Measurements from ENCODE around the gene UBE2O. TPM values are rescaled to one million over a fixed set of nuclear protein-coding genes. Genes with fewer than 3 reads are reported as not detected.

UBE2O gene
- total and polyA plus RNA-seq, 8 donors, result 10.4 to 19.8 (median 15.9) TPM

DNA sequence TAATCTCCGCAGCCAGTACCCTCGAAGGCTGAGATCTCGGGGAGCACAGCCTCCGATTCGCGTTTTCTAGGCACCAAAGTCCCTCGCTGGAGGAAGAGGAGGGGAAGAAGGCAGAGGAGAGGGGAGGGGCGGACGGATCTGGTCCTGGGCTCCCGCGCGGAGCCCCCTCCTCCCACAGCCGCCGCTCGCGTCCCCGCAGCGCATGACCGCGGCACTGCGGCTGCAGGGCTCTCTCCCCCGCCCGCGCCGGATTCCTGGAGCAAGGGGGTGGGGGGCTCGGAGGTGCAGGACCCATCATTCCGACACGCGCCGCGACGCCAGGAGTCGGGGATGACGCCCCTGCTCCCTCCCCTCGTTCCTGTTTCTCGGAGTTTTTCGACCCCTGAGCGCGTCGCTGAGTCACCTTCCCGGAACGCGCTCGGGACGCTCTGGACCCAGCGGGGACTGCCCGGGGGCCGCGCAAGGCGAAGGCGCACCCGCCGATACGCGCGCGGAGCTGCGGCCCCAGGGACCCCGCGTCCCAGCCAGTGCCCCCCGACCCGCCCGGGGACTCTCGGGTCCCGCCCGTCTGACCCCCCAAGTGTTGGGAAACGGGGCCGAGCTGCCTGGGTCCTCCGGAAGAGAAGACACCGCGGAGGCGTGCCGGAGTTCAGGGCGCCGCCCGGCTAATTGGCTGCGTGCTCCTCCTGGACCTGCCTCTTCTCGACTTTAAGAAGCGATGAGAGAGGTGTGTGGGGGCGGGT is 70.0 kb downstream of the UBE2O start:
- ATAC-seq (peak; percentile 16 to 29 (median 18)), FAIRE-seq (no peak), DNase-seq (peak; percentile 40 to 80 (median 59))
- Histone ChIP-seq H3K27ac (peak overlapping the region; percentile 79 to 89 (median 83)), H3K9me3 (no peaks in the 10 kb centered on the region), H3K4me3 (peak overlapping the region; percentile 38 to 77 (median 55)), H3K4me1 (peaks cover 0 to 14% (median 10%) of the 10 kb centered on the region in 3 donors), H3K36me3 (no peaks in the 10 kb centered on the region), H3K27me3 (no peaks in the 10 kb centered on the region)
- 2% methylated on average over 53 to 80 of the region's 80 CpGs for WGBS, 2 donors
- TF ChIP-seq CTCF (IDR thresholded peaks at IDR 0.05), result no peak
- intact Hi-C loops (cut with DNase I), result no loop called here

GRCh38 chr17:76382351-76382802 is 70.6 kb downstream of the UBE2O start:
- no peak for TF ChIP-seq CTCF (IDR thresholded peaks at IDR 0.05)
- Histone ChIP-seq H3K4me3 (peak overlapping the region; percentile 38 to 77 (median 55)), H3K27ac (peak overlapping the region; percentile 79 to 89 (median 83)), H3K36me3 (no peaks in the 10 kb centered on the region), H3K9me3 (no peaks in the 10 kb centered on the region), H3K27me3 (no peaks in the 10 kb centered on the region), H3K4me1 (peaks cover 0 to 14% (median 10%) of the 10 kb centered on the region in 3 donors)
- intact Hi-C loops (cut with DNase I), result no loop called here
- no peak for FAIRE-seq
- peak; percentile 4 to 24 (median 20) for ATAC-seq
- WGBS, 2 donors, result 48 to 49% methylated on average over 19 to 21 of the region's 21 CpGs
- peak; percentile 48 to 86 (median 71) for DNase-seq

- peak overlapping the region in 1 of 4 donors; percentile 77 for H3K4me3 ChIP-seq
- intact Hi-C loops (cut with DNase I), result no loop called here
- FAIRE-seq (no peak), DNase-seq (peak in 2 of 6 donors; percentile 42 to 53), ATAC-seq (no peak)
- no peaks in the 10 kb centered on the region for H3K9me3 ChIP-seq
- H3K27ac ChIP-seq, result peak overlapping the region; percentile 79 to 89 (median 83)
- H3K27me3 ChIP-seq, result no peaks in the 10 kb centered on the region
- TF ChIP-seq CTCF (IDR thresholded peaks at IDR 0.05), result no peak
- 70 to 75% methylated on average over 19 of the region's 19 CpGs for WGBS, 2 donors
- no peaks in the 10 kb centered on the region for H3K36me3 ChIP-seq
- peaks cover 0 to 14% (median 10%) of the 10 kb centered on the region in 3 donors for H3K4me1 ChIP-seq
Observed at GRCh38 chr17:76381633-76382350, 71.2 kb downstream of the UBE2O start.

- no peak for TF ChIP-seq CTCF (IDR thresholded peaks at IDR 0.05)
- no peak for ATAC-seq
- no peak for DNase-seq
- WGBS, 2 donors, result 83 to 84% methylated on average over 20 to 21 of the region's 21 CpGs
- Histone ChIP-seq H3K27me3 (no peaks in the 10 kb centered on the region), H3K4me3 (no peak overlapping the region), H3K36me3 (no peaks in the 10 kb centered on the region), H3K9me3 (no peaks in the 10 kb centered on the region), H3K27ac (no peak overlapping the region), H3K4me1 (peaks cover 0 to 7% (median 2%) of the 10 kb centered on the region in 3 donors)
- intact Hi-C loops (cut with DNase I), result no loop called here
- FAIRE-seq, result no peak
Observed at GRCh38 chr17:76379646-76380376, 73.1 kb downstream of the UBE2O start.
